Esophagus muscularis mucosa (tissue), 4 donors: ENCODE data around the gene DNAI1. TPM values are rescaled to one million over a fixed set of nuclear protein-coding genes. Genes with fewer than 3 reads are reported as not detected.

Experiments
- DNase-seq: peaks from one replicate; pipeline ENCODE4 v3.0.0-alpha.2; 2017; ENCODE audit errors: extremely low spot score
- H3K27ac ChIP-seq, 4 donors: fragments of 200-600 bp; sonication (generic); replicated peaks in 1 of 4; 1 replicate in 3 of 4; 2 replicates in 1 of 4; pipeline ENCODE4 v1.5.1; 2016 to 2019; ENCODE audit warnings: mild to moderate bottlenecking in 1 of 4
- H3K27me3 ChIP-seq, 4 donors: fragments of 200-600 bp; sonication (generic); one replicate each; pipeline versions ENCODE4 v1.5.1 to v1.6.0; 2016 to 2019
- H3K36me3 ChIP-seq, 4 donors: fragments of 200-600 bp; sonication (generic); one replicate each; pipeline ENCODE4 v1.5.1; 2016 to 2019
- H3K4me1 ChIP-seq, 4 donors: fragments of 200-600 bp; sonication (generic); one replicate each; pipeline ENCODE4 v1.5.1; 2016 to 2019
- H3K4me3 ChIP-seq, 4 donors: fragments of 200-600 bp; sonication (generic); 1 replicate in 2 of 4; 2 replicates in 2 of 4; pipeline ENCODE4 v1.5.1; 2016 to 2019; ENCODE audit warnings: mild to moderate bottlenecking in 4 of 4, moderate library complexity in 1 of 4
- H3K9me3 ChIP-seq, 4 donors: fragments of 200-600 bp; sonication (generic); 1 replicate in 3 of 4; 2 replicates in 1 of 4; pipeline ENCODE4 v1.5.1; 2016 to 2019
- CTCF ChIP-seq, 3 experiments: fragments of 200-600 bp in 2 of 3; fragments of 450-650 bp in 1 of 3; sonication (generic) in 2 of 3; IDR thresholded peaks; one replicate each; pipeline ENCODE4 v1.5.1; 2017 to 2019; ENCODE audit warnings: antibody characterized with exemption in 3 of 3, mild to moderate bottlenecking in 2 of 3, moderate library complexity in 1 of 3
- EP300 ChIP-seq: sonication (generic); formaldehyde crosslinking; IDR thresholded peaks from one replicate; pipeline ENCODE4 v1.6.1; 2017; ENCODE audit warnings: antibody characterized with exemption
- POLR2A ChIP-seq: fragments of 450-650 bp; IDR thresholded peaks from one replicate; pipeline ENCODE4 v1.6.1; 2017; ENCODE audit warnings: antibody characterized with exemption, moderate library complexity, mild to moderate bottlenecking, low read depth
- POLR2AphosphoS5 ChIP-seq, 2 donors: sonication (generic); formaldehyde crosslinking; IDR thresholded peaks; one replicate each; pipeline ENCODE4 v1.6.1; 2017; ENCODE audit warnings: antibody characterized with exemption in 2 of 2
- WGBS: methylation state at CpG from one replicate; pipeline ENCODE4 v1.1.5; 2018; 5-methylcytosine and 5-hydroxymethylcytosine counted together
- intact Hi-C: fragments of 100-400 bp; cut with DNase I; formaldehyde crosslinking; loops from one replicate; pipeline ENCODE4 v1.15.1; 2023
- total RNA-seq, 4 donors: library from RNA; depleted of rRNA; stranded (reverse); fragments of >200 nt; gene quantifications; one replicate each; pipeline versions ENCODE4 v1.1.0 to v1.2.1, GENCODE V29; 2016

Gene DNAI1
- total RNA-seq, 4 donors from 2014 or later: not detected

GRCh38 chr9:34564617-34565016, 106.0 kb downstream of the DNAI1 start:
- DNase-seq: no peak
- no peaks in the 10 kb centered on the region for H3K36me3 ChIP-seq
- peaks cover 0 to 47% (median 2%) of the 10 kb centered on the region in 4 donors for H3K27me3 ChIP-seq
- intact Hi-C loops: no loop called here
- H3K4me1 ChIP-seq: peaks cover 4 to 13% (median 8%) of the 10 kb centered on the region in 4 donors
- 77% methylated on average over 3 of the region's 16 CpGs for WGBS
- no peaks in the 10 kb centered on the region for H3K9me3 ChIP-seq
- H3K27ac ChIP-seq: no peak overlapping the region
- no peak for TF ChIP-seq POLR2A
- no peak for TF ChIP-seq EP300
- no peak for TF ChIP-seq CTCF (IDR thresholded peaks at IDR 0.05)
- no peak for TF ChIP-seq POLR2AphosphoS5 (IDR thresholded peaks at IDR 0.05)
- no peak overlapping the region for H3K4me3 ChIP-seq

GRCh38 chr9:34565856-34566255, 107.3 kb downstream of the DNAI1 start:
- H3K36me3 ChIP-seq: no peaks in the 10 kb centered on the region
- H3K4me1 ChIP-seq: peaks cover 0 to 13% (median 10%) of the 10 kb centered on the region in 4 donors
- H3K27me3 ChIP-seq: peaks cover 0 to 35% (median 0%) of the 10 kb centered on the region in 4 donors
- no peak overlapping the region for H3K4me3 ChIP-seq
- H3K27ac ChIP-seq: no peak overlapping the region
- no peak for DNase-seq
- H3K9me3 ChIP-seq: no peaks in the 10 kb centered on the region
- WGBS: 83% methylated on average over 8 of the region's 8 CpGs
- TF ChIP-seq EP300: no peak
- no peak for TF ChIP-seq CTCF (IDR thresholded peaks at IDR 0.05)
- no peak for TF ChIP-seq POLR2A
- no peak for TF ChIP-seq POLR2AphosphoS5 (IDR thresholded peaks at IDR 0.05)
- intact Hi-C loops: no loop called here

GRCh38 chr9:34566322-34566721, 107.7 kb downstream of the DNAI1 start:
- no peak overlapping the region for H3K27ac ChIP-seq

GRCh38 chr9:34566972-34567371, 108.4 kb downstream of the DNAI1 start:
- DNase-seq: no peak
- Histone ChIP-seq H3K27ac (no peak overlapping the region), H3K4me1 (peaks cover 0 to 24% (median 16%) of the 10 kb centered on the region in 4 donors), H3K9me3 (no peaks in the 10 kb centered on the region), H3K27me3 (peaks cover 0 to 30% (median 0%) of the 10 kb centered on the region in 4 donors), H3K36me3 (no peaks in the 10 kb centered on the region), H3K4me3 (no peak overlapping the region)
- TF ChIP-seq POLR2A (no peak), POLR2AphosphoS5 (IDR thresholded peaks at IDR 0.05) (no peak), EP300 (no peak), CTCF (IDR thresholded peaks at IDR 0.05) (no peak)
- intact Hi-C loops: no loop called here
- 74% methylated on average over 6 of the region's 6 CpGs for WGBS

More at GRCh38 chr9:34566322-34566721, 107.7 kb downstream of the DNAI1 start:
- Histone ChIP-seq H3K4me3 (no peak overlapping the region), H3K36me3 (no peaks in the 10 kb centered on the region), H3K4me1 (peaks cover 0 to 17% (median 12%) of the 10 kb centered on the region in 4 donors), H3K9me3 (no peaks in the 10 kb centered on the region), H3K27me3 (peaks cover 0 to 31% (median 0%) of the 10 kb centered on the region in 4 donors)
- TF ChIP-seq CTCF (IDR thresholded peaks at IDR 0.05) (no peak), POLR2A (no peak), EP300 (no peak), POLR2AphosphoS5 (IDR thresholded peaks at IDR 0.05) (no peak)
- 79% methylated on average over 7 of the region's 8 CpGs for WGBS
- intact Hi-C loops: no loop called here
- DNase-seq: no peak

- Histone ChIP-seq H3K4me3 (no peak overlapping the region), H3K27ac (no peak overlapping the region), H3K36me3 (no peaks in the 10 kb centered on the region), H3K4me1 (peaks cover 0 to 27% (median 16%) of the 10 kb centered on the region in 4 donors), H3K9me3 (no peaks in the 10 kb centered on the region), H3K27me3 (peaks cover 0 to 30% (median 0%) of the 10 kb centered on the region in 4 donors)
- intact Hi-C loops: no loop called here
- WGBS: 93% methylated on average over 6 of the region's 7 CpGs
- DNase-seq: no peak
- no peak for TF ChIP-seq POLR2AphosphoS5 (IDR thresholded peaks at IDR 0.05)
- TF ChIP-seq CTCF (IDR thresholded peaks at IDR 0.05): no peak
- no peak for TF ChIP-seq EP300
- no peak for TF ChIP-seq POLR2A
Observed at GRCh38 chr9:34568133-34568532, 109.5 kb downstream of the DNAI1 start.
